HG03565 (cell line): Measurements from ENCODE around the gene CD81.

Source experiments
- ATAC-seq: cut with Tn5 transposase; IDR thresholded peaks from one replicate; pipeline ENCODE4 v1.9.1; 2021; ENCODE audit warnings: mild to moderate bottlenecking, moderate library complexity; ENCODE audit not compliant: unreplicated experiment

The CD81 gene

GRCh38 chr11:2434506-2435255, 57.6 kb downstream of the CD81 start:
- no peak for ATAC-seq

DNA sequence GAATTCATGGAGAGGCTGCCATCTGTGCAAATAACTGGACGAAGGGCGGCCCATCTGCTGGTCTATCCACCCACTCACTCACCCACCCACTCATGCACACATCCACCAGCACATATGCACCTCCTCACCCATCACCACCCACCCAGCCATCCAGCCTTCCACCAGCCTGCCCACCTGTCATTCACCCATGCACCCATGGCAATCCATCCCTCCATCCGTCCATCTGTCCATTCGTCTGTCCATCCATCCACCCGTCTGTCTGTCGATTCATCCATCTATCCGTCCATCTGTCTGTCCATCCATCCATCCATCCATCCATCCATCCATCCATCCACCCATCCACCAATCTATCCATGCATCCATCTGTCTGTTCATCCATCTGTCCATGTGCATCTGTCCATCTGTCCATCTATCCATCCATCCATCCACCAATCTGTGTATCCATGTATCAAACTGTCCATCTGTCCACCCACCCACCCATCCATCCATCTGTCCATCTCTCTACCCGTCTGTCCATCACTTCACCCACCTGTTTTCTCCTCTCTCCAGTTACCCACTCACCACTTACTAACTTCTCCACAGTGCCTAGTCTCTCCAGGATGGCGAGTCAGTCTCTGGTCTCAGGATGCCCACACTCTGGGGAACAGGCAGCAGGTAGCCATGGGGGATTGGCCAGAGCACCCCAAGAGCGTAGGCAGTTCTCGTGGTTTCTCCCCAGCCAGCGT, 58.3 kb downstream of the CD81 start:
- no peak for ATAC-seq

- no peak for ATAC-seq
Observed at GRCh38 chr11:2436013-2436520, 59.0 kb downstream of the CD81 start.

GRCh38 chr11:2436521-2437031, 59.5 kb downstream of the CD81 start:
- no peak for ATAC-seq

DNA sequence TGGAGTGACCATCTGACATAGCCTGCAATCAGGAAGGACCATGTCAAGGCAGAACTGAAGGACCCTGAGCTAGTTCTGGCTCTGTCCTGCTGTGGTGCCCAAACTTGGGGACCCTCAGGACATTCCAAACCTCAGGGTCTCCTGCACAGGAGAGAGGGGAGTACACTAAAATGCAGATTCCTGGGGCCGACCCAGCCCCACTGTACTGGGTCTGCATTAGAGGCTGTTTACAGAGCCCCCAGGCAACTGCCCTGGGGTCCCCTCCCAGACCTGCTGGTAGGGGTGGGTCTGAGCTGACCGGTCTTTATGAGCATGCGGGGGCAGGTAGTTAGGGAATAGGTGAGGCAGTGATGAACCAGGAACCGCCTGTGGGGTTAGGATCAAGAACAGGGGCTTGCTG, 60.4 kb downstream of the CD81 start:
- ATAC-seq: no peak

DNA sequence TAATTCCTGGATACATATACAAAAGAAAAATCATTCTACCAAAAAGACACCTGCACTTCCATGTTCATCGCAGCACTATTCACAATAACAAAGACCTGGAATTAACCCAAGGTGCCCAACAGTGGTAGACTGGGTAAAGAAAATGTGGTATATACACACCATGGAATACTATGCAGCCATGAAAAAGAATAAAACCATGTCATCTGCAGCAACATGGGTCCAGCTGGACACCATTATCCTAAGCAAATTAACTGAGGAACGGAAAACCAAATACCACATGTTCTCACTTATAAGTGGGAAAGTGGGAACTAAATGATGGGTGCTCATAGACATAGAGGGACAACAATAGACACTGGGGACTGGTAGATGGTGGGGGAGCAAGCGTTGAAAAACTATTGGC, 62.7 kb downstream of the CD81 start:
- no peak for ATAC-seq

- no peak for ATAC-seq
Observed at GRCh38 chr11:2440646-2441045, 63.5 kb downstream of the CD81 start.

- no peak for ATAC-seq
Observed at GRCh38 chr11:2441171-2441570, 64.1 kb downstream of the CD81 start.

GRCh38 chr11:2442589-2442988, 65.5 kb downstream of the CD81 start:
- ATAC-seq: no peak

DNA sequence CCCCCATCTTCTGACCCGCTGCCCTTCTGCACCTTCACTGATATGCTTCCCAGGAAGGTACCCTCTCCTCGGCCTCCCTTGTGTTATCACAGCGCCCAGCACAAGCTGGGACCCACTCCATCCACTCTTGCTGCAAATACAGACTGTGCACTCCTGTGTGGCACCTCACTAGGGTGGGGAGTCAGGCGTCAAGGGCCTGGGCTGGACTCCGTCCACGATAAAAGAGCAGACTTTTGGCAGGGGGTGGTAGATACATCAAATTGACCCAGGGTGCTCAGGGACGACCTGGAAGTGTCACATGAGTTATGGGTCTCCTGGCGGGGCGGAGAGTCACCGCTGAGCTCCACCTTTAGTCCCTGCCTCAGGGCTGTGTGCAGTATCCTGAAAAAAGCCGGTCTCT, 66.3 kb downstream of the CD81 start:
- no peak for ATAC-seq

DNA sequence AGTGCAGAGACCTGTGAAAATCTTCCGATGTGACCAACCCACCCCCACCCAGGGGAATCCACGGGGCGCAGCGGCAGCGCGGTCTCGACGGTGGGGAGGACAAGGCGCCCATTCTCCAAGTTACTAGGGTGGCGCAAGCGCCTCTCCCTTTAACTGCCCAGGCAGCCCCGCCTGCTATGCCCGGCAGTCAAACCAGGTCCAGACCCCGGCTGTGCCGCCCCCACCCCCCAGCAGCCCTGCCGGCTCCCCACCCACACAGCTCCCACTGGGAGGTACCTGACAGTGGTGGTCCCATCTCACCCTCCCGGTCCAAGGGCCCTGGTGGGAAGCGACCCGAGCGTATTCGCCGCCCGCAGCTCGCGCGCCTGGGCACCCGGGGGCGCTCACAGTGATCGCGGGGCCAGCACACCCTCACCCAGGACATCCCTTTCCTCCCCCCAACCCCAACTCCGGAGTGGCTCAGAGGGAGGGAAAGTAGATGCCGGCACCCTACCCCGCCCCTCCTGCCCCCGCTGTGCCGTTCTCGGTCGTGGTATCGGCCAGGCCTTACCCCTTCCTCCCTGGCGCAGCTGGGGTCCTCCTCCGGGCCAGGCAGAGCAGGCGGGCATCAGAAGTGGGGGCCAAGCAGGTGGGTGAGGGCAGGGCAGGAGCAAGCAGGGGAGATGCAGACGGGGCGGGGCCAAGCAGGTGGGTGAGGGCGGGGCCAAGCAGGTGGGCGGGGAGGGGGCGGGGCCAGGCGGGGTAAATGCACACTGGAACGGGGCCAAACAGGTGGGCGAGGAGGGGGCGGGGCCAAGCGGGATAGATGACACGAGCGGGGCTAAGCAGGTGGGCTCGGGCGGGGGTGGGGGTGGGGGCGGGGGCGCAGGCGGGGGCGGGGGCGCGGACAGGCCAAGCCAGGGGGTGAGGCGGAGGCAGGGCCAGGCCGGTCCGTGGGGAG, 67.0 kb downstream of the CD81 start, which contains the start of gene TRPM5:
Gene TRPM5, minus strand, starts transcription at position 634 of the 940 bp plus-strand sequence. CDS start 21,478 bp downstream, outside the sequence.
- ATAC-seq: no peak

- ATAC-seq: no peak
Observed at GRCh38 chr11:2444821-2445745, 68.0 kb downstream of the CD81 start, which contains the start of gene KCNQ1. Gene KCNQ1, plus strand, starts transcription at chr11:2445008. Its CDS starts 91 bp downstream, at chr11:2445099.

- no peak for ATAC-seq
Observed at GRCh38 chr11:2445746-2446551, 68.8 kb downstream of the CD81 start.

- no peak for ATAC-seq
Observed at GRCh38 chr11:2446590-2447252, 69.6 kb downstream of the CD81 start.
